ENCODE measurements around the gene IGF2.

- TF ChIP-seq POLR2A (IDR thresholded peaks at IDR 0.05) (no peak), CTCF (IDR thresholded peaks at IDR 0.05) (no peak)
Observed at GRCh38 chr11:2185324-2186085, 46.3 kb upstream of the IGF2 start.

Data from Peyer's patch (tissue), 4 donors.